HCT116 (cell line): ENCODE data around the gene YLPM1. TPM values are rescaled to one million over a fixed set of nuclear protein-coding genes. Genes with fewer than 3 reads are reported as not detected.

Source experiments
- ATAC-seq: fragments of 200-7000 bp; cut with Tn5 transposase; 2 replicates; pipeline ENCODE4 v1.9.1; 2020; ENCODE audit warnings: mild to moderate bottlenecking, moderate library complexity
- BruUV-seq: library from RNA; stranded (reverse); fragments of 400-500 nt; replicated peaks from 2 replicates; lab custom pipeline; 2021; lab: Mats Ljungman, UMichigan
- CTCF ChIA-PET: fragments of 300-600 bp; sonication (Branson Sonifier 250); formaldehyde crosslinking; loops from one replicate; lab custom pipeline; 2021; ENCODE audit warnings: antibody characterized with exemption; lab: Charles Lee
- POLR2A ChIA-PET: fragments of 300-600, 350-600 bp; sonication (Branson Sonifier 250); formaldehyde crosslinking; loops from one replicate; lab custom pipeline; 2021; ENCODE audit warnings: antibody characterized with exemption; lab: Charles Lee
- RAD21 ChIA-PET, 2 experiments: fragments of 300-600 bp; sonication (Branson Sonifier 250); formaldehyde crosslinking; loops; one replicate each; lab custom pipeline; 2023; ENCODE audit warnings: low total read pairs in 2 of 2; ENCODE audit not compliant: uncharacterized antibody in 2 of 2, unreplicated experiment in 2 of 2, low non-redundant PET in 1 of 2; lab: Charles Lee
- DNase-seq: peaks from one replicate; pipeline ENCODE4 v3.0.0-alpha.2; 2010; ENCODE audit warnings: low read depth, low spot score
- H2AFZ ChIP-seq: fragments of 200-600 bp; shearing (Covaris generic), sonication (generic); 2 replicates; pipeline ENCODE4 v1.6.1; 2017; ENCODE audit warnings: low read depth, mixed run types, mixed read lengths, antibody characterized with exemption, low read length; ENCODE audit not compliant: poor library complexity, severe bottlenecking
- H3K27ac ChIP-seq: 2 replicates; pipeline ENCODE4 v1.5.1; 2012; ENCODE audit warnings: low read depth, low read length
- H3K27me3 ChIP-seq: fragments of 200-600 bp; sonication (generic); 2 replicates; pipeline ENCODE4 v1.6.1; 2016; ENCODE audit warnings: mixed run types, low read length, mixed read lengths; ENCODE audit not compliant: insufficient read depth
- H3K36me3 ChIP-seq, 2 experiments: fragments of 200-500 bp in 1 of 2; fragments of 200-600 bp in 1 of 2; sonication (Bioruptor generic) in 1 of 2; sonication (generic) in 1 of 2; 2 replicates each; pipeline versions ENCODE4 v1.5.1 to v1.6.1; 2014 to 2016; ENCODE audit warnings: low read length in 2 of 2, inconsistent platforms in 1 of 2, mixed read lengths in 1 of 2, mixed run types in 1 of 2; ENCODE audit not compliant: insufficient read depth in 2 of 2, control insufficient read depth in 1 of 2
- H3K4me1 ChIP-seq, 2 experiments: fragments of 200-600 bp in 1 of 2; sonication (generic) in 1 of 2; 2 replicates each; pipeline versions ENCODE4 v1.5.1 to v1.6.1; 2012 to 2017; ENCODE audit warnings: low read length in 2 of 2, inconsistent platforms in 1 of 2, mild to moderate bottlenecking in 1 of 2, mixed read lengths in 1 of 2, mixed run types in 1 of 2, moderate library complexity in 1 of 2; ENCODE audit not compliant: insufficient read depth in 2 of 2, control insufficient read depth in 1 of 2
- H3K4me2 ChIP-seq: fragments of 200-600 bp; sonication (generic); 2 replicates; pipeline ENCODE4 v1.6.1; 2017; ENCODE audit warnings: mixed run types, low read length, mixed read lengths
- H3K4me3 ChIP-seq, 2 experiments: fragments of 200-600 bp in 1 of 2; sonication (generic) in 1 of 2; replicated peaks in 1 of 2; 2 replicates each; pipeline ENCODE4 v1.5.1; 2011 to 2016; ENCODE audit warnings: low read length in 2 of 2, control low read depth in 1 of 2, low read depth in 1 of 2, mild to moderate bottlenecking in 1 of 2, mixed read lengths in 1 of 2, mixed run types in 1 of 2
- H3K79me2 ChIP-seq: fragments of 200-600 bp; sonication (generic); 2 replicates; pipeline ENCODE4 v1.6.1; 2017; ENCODE audit warnings: mild to moderate bottlenecking, mixed run types, low read length, moderate library complexity, mixed read lengths; ENCODE audit not compliant: insufficient read depth
- H3K9ac ChIP-seq: fragments of 200-600 bp; sonication (generic); 2 replicates; pipeline ENCODE4 v1.6.1; 2016; ENCODE audit warnings: low read length, mixed read lengths
- H3K9me2 ChIP-seq: fragments of 200-600 bp; sonication (generic), shearing (Covaris generic); 2 replicates; pipeline ENCODE4 v1.6.1; 2017; ENCODE audit warnings: mixed run types, mild to moderate bottlenecking, moderate library complexity; ENCODE audit not compliant: insufficient read depth
- H3K9me3 ChIP-seq, 2 experiments: fragments of 200-500 bp in 1 of 2; fragments of 200-600 bp in 1 of 2; sonication (Bioruptor generic) in 1 of 2; sonication (generic) in 1 of 2; 2 replicates each; pipeline ENCODE4 v1.6.1; 2014 to 2017; ENCODE audit warnings: low read length in 2 of 2, mixed read lengths in 2 of 2, inconsistent platforms in 1 of 2, low read depth in 1 of 2, mild to moderate bottlenecking in 1 of 2, mixed run types in 1 of 2, moderate library complexity in 1 of 2; ENCODE audit not compliant: control insufficient read depth in 1 of 2, insufficient read depth in 1 of 2
- H4K20me1 ChIP-seq: fragments of 200-600 bp; sonication (generic), shearing (Covaris generic); 2 replicates; pipeline ENCODE4 v1.6.1; 2017; ENCODE audit warnings: mixed run types, mild to moderate bottlenecking, moderate library complexity; ENCODE audit not compliant: insufficient read depth
- CBX3 ChIP-seq: IDR thresholded peaks from 2 replicates; pipeline ENCODE4 v1.6.1; 2012; ENCODE audit warnings: low read depth
- EGR1 ChIP-seq: IDR thresholded peaks from 2 replicates; pipeline ENCODE4 v1.6.1; 2012; ENCODE audit warnings: low read depth
- ELF1 ChIP-seq: IDR thresholded peaks from 2 replicates; pipeline ENCODE4 v1.6.1; 2012; ENCODE audit warnings: low read depth, borderline replicate concordance
- EZH2 ChIP-seq: fragments of 200-600 bp; sonication (generic); IDR thresholded peaks from 2 replicates; pipeline ENCODE4 v1.6.1; 2017; ENCODE audit warnings: antibody characterized with exemption, mixed run types
- EZH2phosphoT487 ChIP-seq: fragments of 200-600 bp; IDR thresholded peaks from 2 replicates; pipeline ENCODE4 v1.6.1; 2018; ENCODE audit warnings: antibody characterized with exemption, borderline replicate concordance
- POLR2AphosphoS5 ChIP-seq: IDR thresholded peaks from 2 replicates; pipeline ENCODE4 v1.6.1; 2011; ENCODE audit warnings: mild to moderate bottlenecking, low read depth, low read length, moderate library complexity
- RAD21 ChIP-seq: IDR thresholded peaks from 2 replicates; pipeline ENCODE4 v1.6.1; 2012; ENCODE audit warnings: low read depth, mild to moderate bottlenecking
- SIN3A ChIP-seq: IDR thresholded peaks from 2 replicates; pipeline ENCODE4 v1.6.1; 2012; ENCODE audit warnings: low read depth
- SRF ChIP-seq: IDR thresholded peaks from 2 replicates; pipeline ENCODE4 v1.6.1; 2012; ENCODE audit warnings: low read depth
- YY1 ChIP-seq: IDR thresholded peaks from 2 replicates; pipeline ENCODE4 v1.6.1; 2011; ENCODE audit warnings: low read length, low read depth, moderate library complexity, mild to moderate bottlenecking; ENCODE audit not compliant: insufficient replicate concordance; ENCODE audit errors: extremely low read depth
- ZNF274 ChIP-seq: fragments of 200-500 bp; sonication (Bioruptor generic); IDR thresholded peaks from 2 replicates; pipeline ENCODE4 v1.6.1; 2014; ENCODE audit warnings: mild to moderate bottlenecking, low read depth, low read length, inconsistent platforms
- intact Hi-C: fragments of 100-400 bp; cut with micrococcal nuclease; formaldehyde crosslinking; loops from 2 replicates; pipeline ENCODE4 v1.10.0; 2022
- total RNA-seq: library from RNA; stranded (reverse); gene quantifications from one replicate; pipeline ENCODE4 v1.2.1, GENCODE V29; 2021; ENCODE audit not compliant: unreplicated experiment
- TF ChIP-seq, protein P1 (sequence below): IDR thresholded peaks from 2 replicates; pipeline ENCODE4 v1.6.1; 2012
- TF ChIP-seq, protein P2 (sequence below): IDR thresholded peaks from 2 replicates; pipeline ENCODE4 v1.6.1; 2012
- TF ChIP-seq, protein P3 (sequence below): IDR thresholded peaks from 2 replicates; pipeline ENCODE4 v1.6.1; 2011; ENCODE audit warnings: mild to moderate bottlenecking, low read length, moderate library complexity; ENCODE audit not compliant: insufficient replicate concordance; ENCODE audit errors: extremely low read depth
- TF ChIP-seq, protein P4 (sequence below), 3 experiments: fragments of 200-600 bp in 1 of 3; sonication (generic) in 1 of 3; IDR thresholded peaks in 2 of 3; conservative IDR thresholded peaks in 1 of 3; 2 replicates each; pipeline ENCODE4 v1.5.1; 2012 to 2017; ENCODE audit warnings: low read depth in 2 of 3, low read length in 2 of 3, antibody characterized with exemption in 1 of 3, borderline replicate concordance in 1 of 3, control low read depth in 1 of 3, mild to moderate bottlenecking in 1 of 3, mixed read lengths in 1 of 3, mixed run types in 1 of 3, moderate library complexity in 1 of 3; ENCODE audit not compliant: insufficient read depth in 1 of 3

The YLPM1 gene
- total RNA-seq, 1 experiment from 2014 or later = 55.1 TPM

DNA sequence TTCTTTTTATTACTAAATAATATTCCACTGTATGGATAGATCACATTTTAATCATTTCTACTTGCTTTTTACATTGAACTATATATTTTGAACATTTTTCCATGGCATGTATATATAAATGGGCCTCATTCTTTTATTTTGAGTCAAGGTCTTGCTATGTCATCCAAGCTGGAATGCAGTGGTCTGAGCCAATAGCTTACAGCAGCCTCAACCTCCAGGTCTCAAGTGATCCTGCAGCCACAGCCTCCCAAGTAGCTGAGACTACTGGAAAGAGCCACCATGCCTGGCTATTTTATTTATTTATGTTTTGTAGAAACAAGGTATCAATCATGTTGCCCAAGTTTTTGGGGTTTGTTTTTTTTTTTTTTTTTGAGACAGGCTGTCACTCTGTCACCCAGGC, 42.6 kb upstream of the YLPM1 start:
- intact Hi-C loops = no loop called here
- Histone ChIP-seq H3K79me2 (no peaks in the 10 kb centered on the region), H3K27ac (no peak overlapping the region), H3K4me2 (no peak overlapping the region), H3K4me1 (no peaks in the 10 kb centered on the region), H4K20me1 (no peaks in the 10 kb centered on the region), H3K27me3 (no peaks in the 10 kb centered on the region), H2AFZ (no peak overlapping the region), H3K9me3 (no peaks in the 10 kb centered on the region), H3K4me3 (no peak overlapping the region), H3K36me3 (peaks cover 12 to 35% of the 10 kb centered on the region in 2 experiments; a peak in 3 of 4 replicates), H3K9me2 (no peaks in the 10 kb centered on the region), H3K9ac (no peak overlapping the region)
- RAD21 ChIA-PET = no interaction called here
- ATAC-seq = no peak
- TF ChIP-seq ELF1 (no peak), POLR2AphosphoS5 (no peak), CBX3 (no peak), SIN3A (no peak), YY1 (no peak), RAD21 (no peak), EGR1 (no peak), ZNF274 (no peak), EZH2phosphoT487 (no peak), EZH2 (no peak), SRF (no peak)
- TF ChIP-seq, protein P1, sequence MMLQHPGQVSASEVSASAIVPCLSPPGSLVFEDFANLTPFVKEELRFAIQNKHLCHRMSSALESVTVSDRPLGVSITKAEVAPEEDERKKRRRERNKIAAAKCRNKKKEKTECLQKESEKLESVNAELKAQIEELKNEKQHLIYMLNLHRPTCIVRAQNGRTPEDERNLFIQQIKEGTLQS = no peak
- TF ChIP-seq, protein P2, sequence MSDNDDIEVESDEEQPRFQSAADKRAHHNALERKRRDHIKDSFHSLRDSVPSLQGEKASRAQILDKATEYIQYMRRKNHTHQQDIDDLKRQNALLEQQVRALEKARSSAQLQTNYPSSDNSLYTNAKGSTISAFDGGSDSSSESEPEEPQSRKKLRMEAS = no peak
- TF ChIP-seq, protein P3, sequence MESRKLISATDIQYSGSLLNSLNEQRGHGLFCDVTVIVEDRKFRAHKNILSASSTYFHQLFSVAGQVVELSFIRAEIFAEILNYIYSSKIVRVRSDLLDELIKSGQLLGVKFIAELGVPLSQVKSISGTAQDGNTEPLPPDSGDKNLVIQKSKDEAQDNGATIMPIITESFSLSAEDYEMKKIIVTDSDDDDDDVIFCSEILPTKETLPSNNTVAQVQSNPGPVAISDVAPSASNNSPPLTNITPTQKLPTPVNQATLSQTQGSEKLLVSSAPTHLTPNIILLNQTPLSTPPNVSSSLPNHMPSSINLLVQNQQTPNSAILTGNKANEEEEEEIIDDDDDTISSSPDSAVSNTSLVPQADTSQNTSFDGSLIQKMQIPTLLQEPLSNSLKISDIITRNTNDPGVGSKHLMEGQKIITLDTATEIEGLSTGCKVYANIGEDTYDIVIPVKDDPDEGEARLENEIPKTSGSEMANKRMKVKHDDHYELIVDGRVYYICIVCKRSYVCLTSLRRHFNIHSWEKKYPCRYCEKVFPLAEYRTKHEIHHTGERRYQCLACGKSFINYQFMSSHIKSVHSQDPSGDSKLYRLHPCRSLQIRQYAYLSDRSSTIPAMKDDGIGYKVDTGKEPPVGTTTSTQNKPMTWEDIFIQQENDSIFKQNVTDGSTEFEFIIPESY = no peak
- TF ChIP-seq, protein P4, sequence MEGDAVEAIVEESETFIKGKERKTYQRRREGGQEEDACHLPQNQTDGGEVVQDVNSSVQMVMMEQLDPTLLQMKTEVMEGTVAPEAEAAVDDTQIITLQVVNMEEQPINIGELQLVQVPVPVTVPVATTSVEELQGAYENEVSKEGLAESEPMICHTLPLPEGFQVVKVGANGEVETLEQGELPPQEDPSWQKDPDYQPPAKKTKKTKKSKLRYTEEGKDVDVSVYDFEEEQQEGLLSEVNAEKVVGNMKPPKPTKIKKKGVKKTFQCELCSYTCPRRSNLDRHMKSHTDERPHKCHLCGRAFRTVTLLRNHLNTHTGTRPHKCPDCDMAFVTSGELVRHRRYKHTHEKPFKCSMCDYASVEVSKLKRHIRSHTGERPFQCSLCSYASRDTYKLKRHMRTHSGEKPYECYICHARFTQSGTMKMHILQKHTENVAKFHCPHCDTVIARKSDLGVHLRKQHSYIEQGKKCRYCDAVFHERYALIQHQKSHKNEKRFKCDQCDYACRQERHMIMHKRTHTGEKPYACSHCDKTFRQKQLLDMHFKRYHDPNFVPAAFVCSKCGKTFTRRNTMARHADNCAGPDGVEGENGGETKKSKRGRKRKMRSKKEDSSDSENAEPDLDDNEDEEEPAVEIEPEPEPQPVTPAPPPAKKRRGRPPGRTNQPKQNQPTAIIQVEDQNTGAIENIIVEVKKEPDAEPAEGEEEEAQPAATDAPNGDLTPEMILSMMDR (IDR thresholded peaks at IDR 0.05 in 2 of 3, conservative IDR thresholded peaks at IDR 0.05 in 1 of 3; ENCODE audit: borderline replicate concordance in 1 of 3, insufficient read depth in 1 of 3, low read depth in 2 of 3, low read length in 2 of 3) = no peak
- no TSS peak for BruUV-seq
- no peak for DNase-seq
- POLR2A ChIA-PET = no interaction called here
- CTCF ChIA-PET = interaction anchor here (0.7 kb wide), 1 partner anchor 583 kb away, joined by 4 read pairs; no protein-coding TSS in a partner anchor
